HepG2 (cell line): ENCODE results near the gene BCLAF1. TPM values are rescaled to one million over a fixed set of nuclear protein-coding genes. Genes with fewer than 3 reads are reported as not detected.

ENCODE experiments used
- CBFB ChIP-seq: sonication (generic); formaldehyde crosslinking; IDR thresholded peaks from 2 replicates; pipeline ENCODE4 v1.4.0; 2020; ENCODE audit warnings: missing genetic modification reagents
- ETV6 ChIP-seq: sonication (generic); formaldehyde crosslinking; conservative IDR thresholded peaks from 2 replicates; pipeline ENCODE4 v1.4.0; 2020; ENCODE audit warnings: missing genetic modification reagents
- GABPA ChIP-seq, 2 experiments: IDR thresholded peaks; 2 replicates each; pipeline ENCODE4 v1.6.1; 2011 to 2016; ENCODE audit warnings: low read depth in 2 of 2, low read length in 1 of 2, missing biosample characterization in 1 of 2, missing genetic modification characterization in 1 of 2
- KDM6A ChIP-seq: IDR thresholded peaks from 2 replicates; pipeline ENCODE4 v1.6.1; 2016; ENCODE audit warnings: low read depth
- KLF9 ChIP-seq: IDR thresholded peaks from 2 replicates; pipeline ENCODE4 v1.6.1; 2016; ENCODE audit warnings: low read depth
- RAD21 ChIP-seq: fragments of 450-650 bp; formaldehyde crosslinking; IDR thresholded peaks from 2 replicates; pipeline ENCODE4 v1.5.0; 2020; ENCODE audit warnings: mild to moderate bottlenecking
- RCOR2 ChIP-seq: IDR thresholded peaks from 2 replicates; pipeline ENCODE4 v1.6.1; 2016; ENCODE audit warnings: missing biosample characterization, missing genetic modification reagents
- REL ChIP-seq: sonication (generic); formaldehyde crosslinking; conservative IDR thresholded peaks from 2 replicates; pipeline ENCODE4 v1.8.0; 2022; ENCODE audit warnings: mild to moderate bottlenecking, missing genetic modification reagents, moderate library complexity
- RFX1 ChIP-seq: fragments of 450-650 bp; IDR thresholded peaks from 2 replicates; pipeline ENCODE4 v1.6.1; 2017
- ZNF589 ChIP-seq: sonication (generic); formaldehyde crosslinking; conservative IDR thresholded peaks from 2 replicates; pipeline ENCODE4 v1.8.0; 2022; ENCODE audit warnings: mild to moderate bottlenecking, moderate library complexity, missing genetic modification reagents
- ZNF615 ChIP-seq: sonication (generic); formaldehyde crosslinking; IDR thresholded peaks from 2 replicates; pipeline ENCODE4 v1.5.0; 2020; ENCODE audit warnings: mild to moderate bottlenecking, missing genetic modification reagents, borderline replicate concordance
- ZNF652 ChIP-seq: IDR thresholded peaks from 2 replicates; pipeline ENCODE4 v1.6.1; 2016; ENCODE audit warnings: low read depth, borderline replicate concordance
- ZNF781 ChIP-seq: sonication (generic); formaldehyde crosslinking; IDR thresholded peaks from 2 replicates; pipeline ENCODE4 v1.5.1; 2020; ENCODE audit warnings: borderline replicate concordance, mild to moderate bottlenecking, missing genetic modification reagents; ENCODE audit errors: not compliant biosample characterization
- ZSCAN31 ChIP-seq: sonication (generic); formaldehyde crosslinking; IDR thresholded peaks from 2 replicates; pipeline ENCODE4 v1.5.0; 2020; ENCODE audit warnings: low read depth, mild to moderate bottlenecking, missing genetic modification reagents
- polyA plus RNA-seq, 8 experiments: library from polyadenylated mRNA; depleted of rRNA in 3 of 8; stranded (reverse) in 7 of 8; unstranded in 1 of 8; fragments of >200 nt; fragmentation: Illumina TruSeq in 4 of 8; extraction: Trizol in 4 of 8; gene quantifications; 2 replicates each; pipeline versions ENCODE4 v1.2.1 to v1.2.3, GENCODE V29; 2011 to 2016; ENCODE audit warnings: low read depth in 4 of 8, missing spikeins in 1 of 8, mixed read lengths in 1 of 8; ENCODE audit not compliant: insufficient read depth in 1 of 8
- total RNA-seq, 5 experiments: library from RNA; depleted of rRNA; stranded (reverse); fragments of >200 nt; fragmentation: Illumina TruSeq; extraction: Trizol; gene quantifications; 2 replicates each; pipeline ENCODE4 v1.2.3, GENCODE V29; 2016; ENCODE audit warnings: low read depth in 1 of 5
- TF ChIP-seq, protein P1 (sequence below): sonication (generic); formaldehyde crosslinking; IDR thresholded peaks from 2 replicates; pipeline ENCODE4 v1.5.0; 2020; ENCODE audit warnings: missing genetic modification reagents
- TF ChIP-seq, protein P2 (sequence below): IDR thresholded peaks from 2 replicates; pipeline ENCODE4 v1.6.1; 2016; ENCODE audit warnings: missing compliant biosample characterization, missing genetic modification reagents, borderline replicate concordance
- TF ChIP-seq, protein P3 (sequence below): sonication (generic); formaldehyde crosslinking; IDR thresholded peaks from 2 replicates; pipeline ENCODE4 v1.4.0; 2020; ENCODE audit warnings: mild to moderate bottlenecking, low read depth, missing genetic modification reagents
- TF ChIP-seq, protein P4 (sequence below): sonication (generic); formaldehyde crosslinking; IDR thresholded peaks from 2 replicates; pipeline ENCODE4 v1.5.0; 2020; ENCODE audit warnings: missing genetic modification reagents
- TF ChIP-seq, protein P5 (sequence below): sonication (generic); formaldehyde crosslinking; IDR thresholded peaks from 2 replicates; pipeline ENCODE4 v1.8.0; 2022; ENCODE audit warnings: missing genetic modification reagents, mild to moderate bottlenecking, moderate library complexity, borderline replicate concordance

The BCLAF1 gene
- total and polyA plus RNA-seq, 2 of the 13 experiments (the other 11 are each of a cell fraction or from before 2014, with no cell fraction given): 55.3 to 292 TPM

DNA sequence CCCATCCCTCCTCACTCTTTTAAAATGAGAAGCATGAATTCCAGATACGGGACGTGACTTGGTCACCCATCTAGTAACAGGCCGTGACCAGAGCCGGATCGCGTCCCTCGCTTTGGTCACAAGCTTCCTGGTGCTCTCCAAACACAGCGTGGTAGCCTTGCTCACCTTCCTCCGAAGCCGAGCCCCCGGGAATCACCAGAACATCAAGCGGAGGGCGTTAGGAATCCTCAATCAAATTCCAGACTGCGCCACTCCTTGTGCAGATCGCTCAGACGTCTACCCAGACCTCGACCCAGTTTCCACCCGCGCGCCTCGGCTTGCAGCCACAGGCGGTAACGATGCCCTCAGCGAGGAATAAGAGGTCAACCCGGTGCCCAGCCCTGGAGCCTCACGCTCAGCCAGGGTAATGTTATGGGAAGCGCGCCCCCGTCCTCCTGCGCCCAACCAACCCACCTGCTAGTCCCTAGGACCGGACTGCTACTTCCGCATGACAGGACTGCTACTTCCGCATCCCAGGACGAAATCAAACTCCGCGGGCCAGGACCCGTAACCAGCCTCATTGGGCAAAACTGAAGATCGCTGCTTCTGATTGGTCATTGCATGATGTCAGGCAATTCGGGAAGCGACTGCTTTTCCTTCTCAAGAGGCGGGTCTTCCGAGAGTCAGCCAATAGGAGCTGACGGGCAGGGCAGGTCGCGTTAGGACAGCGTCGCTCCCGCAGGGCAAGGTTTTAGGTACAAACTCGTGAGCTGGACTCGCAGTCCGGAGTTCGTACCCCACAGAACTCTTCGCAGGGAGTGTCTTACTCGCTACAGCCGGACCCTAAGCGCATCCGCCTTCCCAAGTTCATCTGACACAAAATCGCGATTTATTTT lies 39.6 kb downstream of the BCLAF1 start, which contains the start of gene MTFR2 (continued):
- TF ChIP-seq KLF9 (CRISPR knock-in tag) (peak; percentile 70; the same call in 1 of the 2 replicates), GABPA (IDR thresholded peaks at IDR 0.05; ENCODE audit: low read depth, low read length) (peak; percentile 73), GABPA (CRISPR knock-in tag; IDR thresholded peaks at IDR 0.05; ENCODE audit: low read depth) (peak; percentile 92), ETV6 (peak; percentile 92; the same call in 1 of the 2 replicates), KDM6A (CRISPR knock-in tag) (no peak), REL (no peak), CBFB (CRISPR knock-in tag) (peak; percentile 85), ZNF615 (no peak), RCOR2 (CRISPR knock-in tag) (no peak), RFX1 (no peak), ZNF781 (CRISPR knock-in tag) (no peak), RAD21 (CRISPR knock-in tag) (peak; percentile 27), ZSCAN31 (CRISPR knock-in tag) (peak; percentile 91), ZNF652 (CRISPR knock-in tag) (peak; percentile 56; the same call in 1 of the 2 replicates), ZNF589 (CRISPR knock-in tag) (no peak; the same call in 1 of the 2 replicates)
- TF ChIP-seq, protein P1, sequence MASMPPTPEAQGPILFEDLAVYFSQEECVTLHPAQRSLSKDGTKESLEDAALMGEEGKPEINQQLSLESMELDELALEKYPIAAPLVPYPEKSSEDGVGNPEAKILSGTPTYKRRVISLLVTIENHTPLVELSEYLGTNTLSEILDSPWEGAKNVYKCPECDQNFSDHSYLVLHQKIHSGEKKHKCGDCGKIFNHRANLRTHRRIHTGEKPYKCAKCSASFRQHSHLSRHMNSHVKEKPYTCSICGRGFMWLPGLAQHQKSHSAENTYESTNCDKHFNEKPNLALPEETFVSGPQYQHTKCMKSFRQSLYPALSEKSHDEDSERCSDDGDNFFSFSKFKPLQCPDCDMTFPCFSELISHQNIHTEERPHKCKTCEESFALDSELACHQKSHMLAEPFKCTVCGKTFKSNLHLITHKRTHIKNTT: no peak
- TF ChIP-seq, protein P2, sequence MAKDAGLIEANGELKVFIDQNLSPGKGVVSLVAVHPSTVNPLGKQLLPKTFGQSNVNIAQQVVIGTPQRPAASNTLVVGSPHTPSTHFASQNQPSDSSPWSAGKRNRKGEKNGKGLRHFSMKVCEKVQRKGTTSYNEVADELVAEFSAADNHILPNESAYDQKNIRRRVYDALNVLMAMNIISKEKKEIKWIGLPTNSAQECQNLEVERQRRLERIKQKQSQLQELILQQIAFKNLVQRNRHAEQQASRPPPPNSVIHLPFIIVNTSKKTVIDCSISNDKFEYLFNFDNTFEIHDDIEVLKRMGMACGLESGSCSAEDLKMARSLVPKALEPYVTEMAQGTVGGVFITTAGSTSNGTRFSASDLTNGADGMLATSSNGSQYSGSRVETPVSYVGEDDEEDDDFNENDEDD (CRISPR knock-in tag): peak; percentile 100
- TF ChIP-seq, protein P3, sequence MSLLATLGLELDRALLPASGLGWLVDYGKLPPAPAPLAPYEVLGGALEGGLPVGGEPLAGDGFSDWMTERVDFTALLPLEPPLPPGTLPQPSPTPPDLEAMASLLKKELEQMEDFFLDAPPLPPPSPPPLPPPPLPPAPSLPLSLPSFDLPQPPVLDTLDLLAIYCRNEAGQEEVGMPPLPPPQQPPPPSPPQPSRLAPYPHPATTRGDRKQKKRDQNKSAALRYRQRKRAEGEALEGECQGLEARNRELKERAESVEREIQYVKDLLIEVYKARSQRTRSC: no peak
- TF ChIP-seq, protein P4, sequence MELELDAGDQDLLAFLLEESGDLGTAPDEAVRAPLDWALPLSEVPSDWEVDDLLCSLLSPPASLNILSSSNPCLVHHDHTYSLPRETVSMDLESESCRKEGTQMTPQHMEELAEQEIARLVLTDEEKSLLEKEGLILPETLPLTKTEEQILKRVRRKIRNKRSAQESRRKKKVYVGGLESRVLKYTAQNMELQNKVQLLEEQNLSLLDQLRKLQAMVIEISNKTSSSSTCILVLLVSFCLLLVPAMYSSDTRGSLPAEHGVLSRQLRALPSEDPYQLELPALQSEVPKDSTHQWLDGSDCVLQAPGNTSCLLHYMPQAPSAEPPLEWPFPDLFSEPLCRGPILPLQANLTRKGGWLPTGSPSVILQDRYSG: no peak
- TF ChIP-seq, protein P5, sequence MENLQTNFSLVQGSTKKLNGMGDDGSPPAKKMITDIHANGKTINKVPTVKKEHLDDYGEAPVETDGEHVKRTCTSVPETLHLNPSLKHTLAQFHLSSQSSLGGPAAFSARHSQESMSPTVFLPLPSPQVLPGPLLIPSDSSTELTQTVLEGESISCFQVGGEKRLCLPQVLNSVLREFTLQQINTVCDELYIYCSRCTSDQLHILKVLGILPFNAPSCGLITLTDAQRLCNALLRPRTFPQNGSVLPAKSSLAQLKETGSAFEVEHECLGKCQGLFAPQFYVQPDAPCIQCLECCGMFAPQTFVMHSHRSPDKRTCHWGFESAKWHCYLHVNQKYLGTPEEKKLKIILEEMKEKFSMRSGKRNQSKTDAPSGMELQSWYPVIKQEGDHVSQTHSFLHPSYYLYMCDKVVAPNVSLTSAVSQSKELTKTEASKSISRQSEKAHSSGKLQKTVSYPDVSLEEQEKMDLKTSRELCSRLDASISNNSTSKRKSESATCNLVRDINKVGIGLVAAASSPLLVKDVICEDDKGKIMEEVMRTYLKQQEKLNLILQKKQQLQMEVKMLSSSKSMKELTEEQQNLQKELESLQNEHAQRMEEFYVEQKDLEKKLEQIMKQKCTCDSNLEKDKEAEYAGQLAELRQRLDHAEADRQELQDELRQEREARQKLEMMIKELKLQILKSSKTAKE (CRISPR knock-in tag): no peak; the same call in 1 of the 2 replicates
